ENCODE results near the gene CHRNA5.

The CHRNA5 gene

GRCh38 chr15:78573416-78573815 lies 8.1 kb downstream of the CHRNA5 start:
- no peak for TF ChIP-seq SP1 (IDR thresholded peaks at IDR 0.05)
- no peak for TF ChIP-seq LEF1 (IDR thresholded peaks at IDR 0.05; ENCODE audit: borderline replicate concordance)
- TF ChIP-seq ZNF384 (IDR thresholded peaks at IDR 0.05): no peak
- no peak for TF ChIP-seq FOXK2 (IDR thresholded peaks at IDR 0.05)
- no peak for TF ChIP-seq BHLHE40 (IDR thresholded peaks at IDR 0.05; ENCODE audit: borderline replicate concordance)
- TF ChIP-seq HDGF (IDR thresholded peaks at IDR 0.05; ENCODE audit: borderline replicate concordance): no peak
- no peak for TF ChIP-seq CTBP1 (IDR thresholded peaks at IDR 0.05; ENCODE audit: borderline replicate concordance)
- TF ChIP-seq TARDBP (IDR thresholded peaks at IDR 0.05): no peak
- TF ChIP-seq FOXM1 (IDR thresholded peaks at IDR 0.05; ENCODE audit: borderline replicate concordance): no peak
- TF ChIP-seq L3MBTL2 (conservative IDR thresholded peaks at IDR 0.05): no peak
- TF ChIP-seq ARNT (IDR thresholded peaks at IDR 0.05): no peak
- no peak for TF ChIP-seq PKNOX1 (IDR thresholded peaks at IDR 0.05)
- no peak for TF ChIP-seq ELF4 (IDR thresholded peaks at IDR 0.05)
- no peak for TF ChIP-seq FOXA1 (IDR thresholded peaks at IDR 0.05)
- TF ChIP-seq NFRKB (IDR thresholded peaks at IDR 0.05): no peak
- CTCF ChIA-PET: no interaction called here
- no peak for DNase-seq (ENCODE audit: extremely low spot score)
- POLR2A ChIA-PET: no interaction called here

GRCh38 chr15:78574944-78575343 lies 9.6 kb downstream of the CHRNA5 start:
- DNase-seq (ENCODE audit: extremely low spot score): no peak
- POLR2A ChIA-PET: interaction anchor here (0.6 to 1.3 kb wide), 2 partner anchors 10 to 126 kb away, joined by 3 to 9 read pairs; partner anchors contain the start of gene CHRNA5
- no peak for TF ChIP-seq L3MBTL2 (conservative IDR thresholded peaks at IDR 0.05)
- no peak for TF ChIP-seq FOXK2 (IDR thresholded peaks at IDR 0.05)
- TF ChIP-seq FOXA1 (IDR thresholded peaks at IDR 0.05): no peak
- TF ChIP-seq CTBP1 (IDR thresholded peaks at IDR 0.05; ENCODE audit: borderline replicate concordance): no peak
- no peak for TF ChIP-seq TARDBP (IDR thresholded peaks at IDR 0.05)
- TF ChIP-seq PKNOX1 (IDR thresholded peaks at IDR 0.05): no peak
- no peak for TF ChIP-seq FOXM1 (IDR thresholded peaks at IDR 0.05; ENCODE audit: borderline replicate concordance)
- TF ChIP-seq SP1 (IDR thresholded peaks at IDR 0.05): no peak
- TF ChIP-seq ZNF384 (IDR thresholded peaks at IDR 0.05): no peak

GRCh38 chr15:78597583-78597982 lies 32.3 kb downstream of the CHRNA5 start:
- DNase-seq (ENCODE audit: extremely low spot score): no peak
- POLR2A ChIA-PET: interaction anchor here (1.6 to 1.7 kb wide), 2 partner anchors 18 to 32 kb away, joined by 3 to 5 read pairs; partner anchors contain the start of gene CHRNA5
- CTCF ChIA-PET: interaction anchor here (0.8 kb wide), 1 partner anchor 57 kb away, joined by 3 read pairs; the partner anchor contains the start of gene PSMA4
- TF ChIP-seq ARNT (IDR thresholded peaks at IDR 0.05): no peak
- TF ChIP-seq FOXM1 (IDR thresholded peaks at IDR 0.05; ENCODE audit: borderline replicate concordance): no peak
- no peak for TF ChIP-seq TARDBP (IDR thresholded peaks at IDR 0.05)
- no peak for TF ChIP-seq HDGF (IDR thresholded peaks at IDR 0.05; ENCODE audit: borderline replicate concordance)
- TF ChIP-seq LEF1 (IDR thresholded peaks at IDR 0.05; ENCODE audit: borderline replicate concordance): no peak
- TF ChIP-seq FOXA1 (IDR thresholded peaks at IDR 0.05): no peak
- no peak for TF ChIP-seq BHLHE40 (IDR thresholded peaks at IDR 0.05; ENCODE audit: borderline replicate concordance)
- no peak for TF ChIP-seq PKNOX1 (IDR thresholded peaks at IDR 0.05)
- TF ChIP-seq FOXK2 (IDR thresholded peaks at IDR 0.05): no peak

More at GRCh38 chr15:78574944-78575343, 9.6 kb downstream of the CHRNA5 start:
- CTCF ChIA-PET: interaction anchor here (0.7 to 0.9 kb wide), 2 partner anchors 63 to 414 kb away, joined by 3 to 4 read pairs; no protein-coding TSS in a partner anchor

- DNase-seq (ENCODE audit: extremely low spot score): no peak
- TF ChIP-seq TARDBP (IDR thresholded peaks at IDR 0.05) (no peak), FOXM1 (IDR thresholded peaks at IDR 0.05; ENCODE audit: borderline replicate concordance) (no peak), ARNT (IDR thresholded peaks at IDR 0.05) (no peak), BHLHE40 (IDR thresholded peaks at IDR 0.05; ENCODE audit: borderline replicate concordance) (no peak), LEF1 (IDR thresholded peaks at IDR 0.05; ENCODE audit: borderline replicate concordance) (no peak), FOXK2 (IDR thresholded peaks at IDR 0.05) (no peak), SP1 (IDR thresholded peaks at IDR 0.05) (no peak)
- CTCF ChIA-PET: no interaction called here
- POLR2A ChIA-PET: interaction anchor here (1.6 to 1.7 kb wide), 2 partner anchors 18 to 32 kb away, joined by 3 to 5 read pairs; partner anchors contain the start of gene CHRNA5
Measured at GRCh38 chr15:78598348-78598747, 33.0 kb downstream of the CHRNA5 start.

GRCh38 chr15:78599189-78599588 lies 33.9 kb downstream of the CHRNA5 start:
- ChIA-PET CTCF (no interaction called here), POLR2A (no interaction called here)
- no peak for DNase-seq (ENCODE audit: extremely low spot score)
- TF ChIP-seq SUZ12 (IDR thresholded peaks at IDR 0.05) (no peak), FOXK2 (IDR thresholded peaks at IDR 0.05) (no peak), PKNOX1 (IDR thresholded peaks at IDR 0.05) (no peak), CTBP1 (IDR thresholded peaks at IDR 0.05; ENCODE audit: borderline replicate concordance) (no peak)

GRCh38 chr15:78603467-78603866 lies 38.1 kb downstream of the CHRNA5 start:
- CTCF ChIA-PET: no interaction called here
- POLR2A ChIA-PET: no interaction called here
- TF ChIP-seq FOXA1 (IDR thresholded peaks at IDR 0.05): no peak
- TF ChIP-seq BHLHE40 (IDR thresholded peaks at IDR 0.05; ENCODE audit: borderline replicate concordance): no peak
- TF ChIP-seq LEF1 (IDR thresholded peaks at IDR 0.05; ENCODE audit: borderline replicate concordance): no peak
- TF ChIP-seq CTBP1 (IDR thresholded peaks at IDR 0.05; ENCODE audit: borderline replicate concordance): no peak
- TF ChIP-seq FOXM1 (IDR thresholded peaks at IDR 0.05; ENCODE audit: borderline replicate concordance): no peak
- TF ChIP-seq L3MBTL2 (conservative IDR thresholded peaks at IDR 0.05): no peak
- TF ChIP-seq NFRKB (IDR thresholded peaks at IDR 0.05): no peak
- no peak for TF ChIP-seq ELF4 (IDR thresholded peaks at IDR 0.05)
- no peak for DNase-seq (ENCODE audit: extremely low spot score)
